ENCODE measurements around the gene IGFBP5.

Gene IGFBP5, protein sequence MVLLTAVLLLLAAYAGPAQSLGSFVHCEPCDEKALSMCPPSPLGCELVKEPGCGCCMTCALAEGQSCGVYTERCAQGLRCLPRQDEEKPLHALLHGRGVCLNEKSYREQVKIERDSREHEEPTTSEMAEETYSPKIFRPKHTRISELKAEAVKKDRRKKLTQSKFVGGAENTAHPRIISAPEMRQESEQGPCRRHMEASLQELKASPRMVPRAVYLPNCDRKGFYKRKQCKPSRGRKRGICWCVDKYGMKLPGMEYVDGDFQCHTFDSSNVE

DNA sequence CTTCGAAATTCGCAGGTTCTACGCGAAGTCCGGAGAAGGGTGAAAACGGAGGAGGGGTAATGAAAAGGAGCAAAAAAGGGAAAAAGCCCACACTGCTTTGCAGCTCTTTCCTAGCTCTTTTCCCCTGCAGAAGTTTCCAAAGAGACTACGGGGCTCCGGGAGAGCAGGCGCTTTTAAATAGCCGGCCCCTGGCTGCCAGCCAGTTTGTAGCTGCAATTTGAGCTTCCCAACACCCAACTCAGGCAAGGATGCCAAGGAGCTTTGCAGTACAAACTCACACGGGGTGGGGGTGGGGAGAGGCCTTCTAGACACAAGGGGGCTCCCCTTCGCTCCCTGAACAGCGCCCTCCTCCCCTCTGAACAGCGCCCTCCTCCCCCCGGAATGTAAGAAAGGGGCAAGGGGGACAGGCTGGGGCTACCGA, at the start of gene IGFBP5:
Gene IGFBP5, minus strand, starts transcription at position 149 of the 421 bp plus-strand sequence. CDS start 774 bp downstream, outside the sequence.
- FAIRE-seq, result no peak

DNA sequence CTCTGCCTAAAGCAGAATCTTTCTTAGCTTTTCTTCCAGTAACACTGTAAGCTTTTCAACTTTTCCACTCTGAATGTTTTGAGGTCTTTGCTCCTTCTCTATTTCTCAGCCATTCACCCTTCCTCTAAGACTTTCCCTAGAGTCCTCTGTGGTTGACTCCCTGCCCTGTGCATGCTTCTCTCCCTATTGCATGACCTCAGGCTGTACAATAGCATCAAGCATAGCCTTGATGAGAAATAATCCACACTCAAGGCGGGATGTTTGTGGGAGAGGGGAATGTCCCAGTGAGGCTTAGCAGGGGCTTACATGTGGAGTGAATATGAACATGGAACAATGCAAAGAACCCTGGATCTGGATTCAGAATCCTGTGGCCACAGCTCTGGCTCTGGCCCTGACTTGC, 48.4 kb upstream of the IGFBP5 start:
- no peak for FAIRE-seq

DNA sequence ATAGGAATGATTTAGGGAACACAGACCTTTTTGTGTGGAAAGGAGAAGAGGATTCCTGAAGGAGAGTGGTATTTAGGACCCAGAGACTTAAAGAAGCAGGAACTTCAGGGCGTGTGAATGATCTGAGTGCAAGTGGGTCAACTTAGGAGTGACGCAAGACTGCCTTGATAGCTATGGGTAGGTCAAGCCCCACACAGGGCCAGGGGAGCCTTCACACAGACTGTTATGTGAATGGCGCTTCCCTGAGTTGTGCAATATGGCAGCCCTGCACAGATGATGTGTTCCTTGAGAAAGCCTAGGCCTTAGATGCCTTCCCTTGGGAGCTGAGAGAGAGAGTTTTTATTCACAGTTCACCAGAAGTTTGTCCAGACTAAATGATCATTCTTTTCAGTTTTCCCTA, 47.1 kb upstream of the IGFBP5 start:
- no peak for FAIRE-seq

DNA sequence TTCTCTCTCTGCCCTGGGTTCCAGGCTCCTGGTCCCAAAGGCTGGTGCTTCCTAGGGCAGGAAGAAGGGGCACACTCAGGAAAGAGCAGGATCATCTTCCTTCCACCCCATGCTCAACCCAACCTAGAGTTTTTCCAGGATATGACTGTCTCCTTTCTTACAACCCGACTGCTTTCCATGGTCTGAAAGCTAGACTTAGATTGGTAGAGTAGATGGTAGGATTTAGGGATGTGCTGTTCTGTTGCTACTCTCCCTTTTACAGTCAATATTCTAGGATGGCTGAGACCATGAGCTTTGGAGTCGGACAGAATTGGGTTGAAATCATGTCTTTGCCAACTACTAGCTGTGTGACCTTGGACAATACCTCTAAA, 45.9 kb upstream of the IGFBP5 start:
- no peak for FAIRE-seq

DNA sequence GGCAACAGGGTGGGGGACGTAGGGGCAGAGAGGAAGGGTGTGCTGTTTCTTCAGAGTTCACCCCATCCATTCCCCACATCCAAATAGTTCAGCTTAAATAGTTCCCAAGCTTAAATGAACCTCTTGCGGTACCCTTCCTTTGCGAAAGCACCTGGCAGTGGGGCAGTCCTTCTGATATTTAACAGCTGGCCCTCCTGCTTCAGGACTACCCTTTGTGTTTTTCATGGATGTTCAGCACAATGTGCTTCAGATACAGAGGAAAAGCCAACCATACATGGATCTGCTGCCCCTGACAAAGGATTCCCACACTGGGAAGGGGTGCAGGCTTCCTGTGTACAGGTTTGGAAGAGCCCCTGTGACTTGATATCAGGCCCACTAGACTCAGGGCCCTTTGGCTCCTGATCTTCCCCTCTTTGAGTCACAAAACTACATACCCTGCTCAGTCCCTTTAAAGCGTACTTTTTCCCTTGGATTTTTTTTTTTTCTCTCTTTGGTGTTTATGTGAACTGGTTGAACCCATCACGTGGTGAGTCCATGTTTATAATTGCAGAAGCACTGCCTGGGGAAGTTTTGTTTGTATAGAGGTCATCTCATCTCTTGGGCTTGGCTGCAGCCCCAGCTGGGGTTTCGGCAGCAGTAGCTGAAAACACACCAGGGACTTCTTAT, 45.3 kb upstream of the IGFBP5 start:
- no peak for FAIRE-seq

DNA sequence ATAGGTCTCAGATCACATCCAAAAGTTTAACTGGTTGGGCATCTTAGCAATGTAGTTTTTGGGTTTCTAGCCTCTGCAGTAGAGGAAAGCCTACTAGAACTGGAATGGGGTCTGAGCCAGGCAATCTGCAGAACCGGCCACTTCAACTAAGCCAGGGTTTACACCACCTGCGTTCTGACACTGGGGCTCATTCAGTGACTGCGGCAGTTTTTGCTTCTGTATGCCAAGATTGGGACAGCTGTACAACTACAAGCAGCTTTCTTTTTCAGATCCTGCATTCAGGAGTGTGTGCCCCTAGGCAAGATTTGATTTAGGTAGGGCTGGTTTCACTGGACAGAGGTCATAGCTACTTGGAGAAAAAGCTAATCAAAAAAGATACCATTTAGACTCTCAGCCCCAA, 43.7 kb upstream of the IGFBP5 start:
- no peak for FAIRE-seq

DNA sequence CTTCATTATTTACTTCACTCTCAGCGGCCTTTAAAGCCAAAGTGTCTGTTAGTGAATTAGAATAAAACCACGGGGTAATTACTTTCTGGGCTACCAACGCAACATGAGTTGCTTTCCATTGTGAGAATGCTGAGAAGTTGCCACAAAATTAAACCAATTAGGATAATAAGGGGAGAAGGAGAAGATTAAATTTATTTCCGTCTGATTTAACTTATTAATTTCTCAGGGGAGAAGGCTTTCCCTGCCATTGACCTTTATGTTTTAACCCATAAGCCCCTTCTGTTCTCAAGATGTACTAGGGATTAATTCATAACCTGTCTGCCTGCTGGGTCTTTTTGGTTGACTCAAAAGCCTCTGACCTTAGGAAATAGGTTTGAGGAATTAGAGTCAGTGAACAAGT, 42.3 kb upstream of the IGFBP5 start:
- no peak for FAIRE-seq

DNA sequence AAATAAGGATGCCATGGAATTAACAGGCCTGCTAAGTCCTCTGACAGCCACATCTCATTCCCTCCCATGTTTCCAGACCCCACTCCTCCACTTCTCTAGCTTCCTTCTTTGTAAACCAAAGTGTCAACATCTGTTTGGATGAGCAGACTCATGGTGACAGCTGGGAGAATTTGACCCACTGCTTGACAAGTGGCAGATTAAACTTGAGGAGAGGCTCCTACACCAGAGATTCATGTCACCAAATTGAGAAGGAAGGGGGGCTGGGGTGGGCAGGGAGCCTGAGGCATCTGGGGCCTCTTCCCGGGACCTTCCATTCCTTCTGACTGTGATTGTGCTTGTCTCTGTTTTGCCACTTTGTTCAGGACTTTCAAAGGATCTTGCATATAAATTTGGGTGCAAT, 41.0 kb upstream of the IGFBP5 start:
- no peak for FAIRE-seq

DNA sequence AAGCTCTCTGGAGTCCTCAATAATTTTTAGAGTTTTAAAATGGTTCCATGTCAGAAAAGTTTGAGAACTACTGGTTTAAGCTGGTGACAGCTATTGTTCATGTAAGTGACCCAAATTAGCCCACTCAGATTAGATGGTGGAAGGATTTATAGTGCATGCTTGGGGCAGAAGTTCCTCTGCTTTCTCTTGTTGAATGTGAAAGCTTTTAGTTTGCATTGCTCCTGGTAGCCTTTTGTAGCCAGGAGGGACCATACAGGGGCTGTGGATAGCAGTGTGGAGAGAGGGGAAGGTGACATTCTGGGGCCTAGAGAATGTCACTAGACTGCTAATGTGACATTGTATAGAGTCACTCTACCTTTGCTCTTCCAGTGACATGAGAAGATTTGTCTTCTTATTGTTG, 40.3 kb upstream of the IGFBP5 start:
- FAIRE-seq, result no peak

DNA sequence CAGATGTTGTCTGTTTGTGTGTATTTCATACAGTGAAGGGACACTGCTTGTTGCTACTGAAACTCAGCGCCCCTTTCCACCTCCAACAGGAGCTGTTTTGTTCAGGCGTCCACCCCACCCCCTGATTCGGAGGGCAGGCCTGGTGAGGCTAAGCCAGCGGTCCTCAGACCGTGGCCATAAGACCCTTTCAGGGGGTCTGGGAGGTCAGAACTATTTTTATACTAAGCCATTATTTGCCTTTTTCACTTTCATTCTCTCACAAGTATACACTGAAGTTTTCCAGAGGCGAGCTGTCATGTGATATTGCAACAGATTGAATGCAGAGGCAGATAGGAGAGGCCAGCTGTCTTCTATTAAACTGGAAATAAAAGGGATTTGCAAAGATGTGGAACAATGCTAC, 39.7 kb upstream of the IGFBP5 start:
- no peak for FAIRE-seq

DNA sequence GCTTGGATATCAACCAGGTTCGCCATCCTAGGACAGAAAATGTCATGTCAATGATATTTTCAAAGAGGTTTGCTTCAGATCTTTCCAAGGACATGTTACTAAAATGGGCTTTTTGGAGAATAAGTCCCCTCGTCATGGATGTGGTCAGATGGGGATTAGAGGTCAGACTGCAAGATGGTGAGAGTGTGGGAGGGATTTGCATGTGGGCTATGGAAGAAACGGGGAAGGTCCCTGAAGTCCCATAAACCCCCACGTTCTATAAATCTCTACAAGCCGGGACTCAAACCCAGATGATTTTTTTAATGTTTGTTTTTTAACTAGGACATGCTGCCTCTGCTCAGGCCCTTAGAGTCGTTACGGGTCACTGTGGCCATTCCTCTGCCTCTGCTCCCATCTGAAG, 37.7 kb upstream of the IGFBP5 start:
- FAIRE-seq, result no peak

DNA sequence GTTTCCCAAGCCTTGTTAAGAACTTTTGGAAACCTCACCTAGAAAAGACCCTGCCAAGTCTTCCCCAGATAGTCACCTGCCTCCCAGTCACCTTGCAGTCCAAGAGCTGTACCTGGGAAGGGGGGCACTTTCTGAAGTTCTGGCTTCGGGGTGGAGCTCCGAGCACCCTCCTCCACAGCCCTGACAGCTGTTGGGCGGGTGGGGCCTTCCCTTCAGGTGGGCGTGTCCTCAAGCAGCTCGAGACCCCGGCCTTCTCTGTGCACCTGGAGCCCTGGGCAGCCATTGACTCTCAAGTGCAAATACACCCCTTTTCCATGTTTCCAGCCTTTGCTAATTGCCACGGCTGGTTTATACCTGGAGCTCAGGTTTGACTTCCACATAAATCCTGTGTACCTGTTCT, 37.0 kb upstream of the IGFBP5 start:
- FAIRE-seq, result no peak

DNA sequence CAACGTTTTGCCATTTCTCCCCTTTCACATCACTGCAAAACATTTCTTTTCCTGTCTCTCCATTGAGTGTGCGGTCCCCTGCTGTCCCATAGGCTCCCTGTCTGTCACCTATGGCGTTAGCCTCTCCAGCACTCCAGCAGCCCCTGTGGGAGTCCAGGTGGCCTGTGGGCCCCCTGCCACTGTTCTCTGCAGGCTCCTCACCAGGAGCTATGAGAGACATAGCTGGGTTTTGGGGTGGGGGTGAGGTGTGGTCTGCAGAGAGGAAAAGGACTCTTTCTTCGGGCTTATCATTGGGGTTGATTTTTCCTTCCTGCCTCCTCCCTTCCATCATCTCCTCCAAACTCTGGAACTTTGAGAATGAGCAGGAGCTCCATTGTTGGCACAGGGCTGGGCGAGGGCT, 36.1 kb upstream of the IGFBP5 start:
- no peak for FAIRE-seq

DNA sequence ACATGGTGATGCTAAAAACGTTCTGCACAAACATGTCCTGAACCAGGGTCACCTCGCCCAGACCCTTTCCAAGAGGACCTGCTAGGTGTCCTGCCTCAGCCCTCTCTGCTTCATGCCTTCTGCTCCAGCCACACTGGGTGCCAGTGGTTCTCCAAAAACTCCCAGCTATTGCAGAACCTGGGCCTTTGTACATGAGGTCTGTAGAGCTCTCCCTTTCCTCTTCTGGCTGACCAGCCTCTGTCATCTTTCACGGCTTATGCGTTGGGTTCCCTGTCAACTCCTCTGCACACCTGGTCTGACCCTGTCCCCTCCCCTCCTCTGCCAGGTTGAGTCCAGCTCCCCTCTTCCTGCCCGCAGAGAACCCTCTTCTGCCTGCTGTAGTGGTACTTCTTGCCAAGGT, 35.5 kb upstream of the IGFBP5 start:
- FAIRE-seq, result no peak

DNA sequence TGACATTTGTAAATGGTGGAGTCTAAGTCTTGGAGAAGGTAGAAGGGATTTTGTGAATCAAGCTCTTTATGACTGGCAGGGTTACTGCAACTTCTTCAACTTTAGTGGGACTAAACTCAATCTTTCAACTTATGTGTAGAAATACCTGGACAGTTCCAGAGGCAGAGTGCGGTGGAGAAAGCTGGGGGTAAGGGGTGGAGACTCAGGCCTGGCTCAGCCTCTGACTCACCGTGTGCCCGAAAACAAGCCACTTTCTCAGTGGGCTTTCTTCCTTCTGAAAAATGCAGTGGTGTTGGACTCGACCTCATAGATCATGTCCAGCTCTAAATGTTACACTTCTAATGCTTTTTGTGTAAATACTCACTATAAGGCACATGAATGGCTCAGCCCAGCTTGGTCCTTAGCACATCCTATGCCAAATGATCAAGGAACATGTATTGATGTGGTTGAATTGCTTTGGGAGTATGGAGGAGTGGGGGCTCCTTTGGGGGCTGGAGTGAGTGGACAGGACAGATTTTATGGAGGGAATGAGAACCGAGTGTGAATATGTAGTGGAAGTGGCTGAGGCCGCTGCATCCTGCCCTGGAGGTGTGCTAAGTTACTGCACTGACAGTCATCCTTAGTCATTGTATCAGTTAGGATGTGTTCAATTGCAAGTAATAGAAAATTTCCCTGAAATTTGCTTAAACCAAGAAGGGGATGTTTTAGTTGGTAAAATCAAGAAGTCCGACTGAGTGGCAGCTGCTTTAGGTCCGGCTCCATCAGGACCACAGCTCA, 32.2 kb upstream of the IGFBP5 start:
- FAIRE-seq, result no peak

DNA sequence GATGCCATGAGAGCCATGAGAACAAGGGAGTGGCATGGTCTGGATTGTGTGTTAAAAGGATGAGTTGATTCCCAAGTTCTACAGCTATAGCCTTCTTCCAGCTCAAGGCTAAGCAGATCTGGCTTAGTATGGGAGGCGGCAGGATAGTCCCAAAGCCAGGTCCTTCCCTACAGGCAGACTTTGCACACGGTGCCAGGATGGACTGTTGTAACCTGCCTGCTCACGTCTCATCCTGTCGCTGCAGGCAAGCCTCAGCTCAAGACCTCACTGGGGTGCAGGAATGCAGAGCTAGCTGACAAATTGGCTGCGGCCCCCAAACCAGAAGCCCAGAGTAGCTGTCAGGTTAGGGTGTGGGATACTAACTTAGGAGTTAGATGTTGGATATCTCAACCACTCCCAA, 28.8 kb upstream of the IGFBP5 start:
- no peak for FAIRE-seq

DNA sequence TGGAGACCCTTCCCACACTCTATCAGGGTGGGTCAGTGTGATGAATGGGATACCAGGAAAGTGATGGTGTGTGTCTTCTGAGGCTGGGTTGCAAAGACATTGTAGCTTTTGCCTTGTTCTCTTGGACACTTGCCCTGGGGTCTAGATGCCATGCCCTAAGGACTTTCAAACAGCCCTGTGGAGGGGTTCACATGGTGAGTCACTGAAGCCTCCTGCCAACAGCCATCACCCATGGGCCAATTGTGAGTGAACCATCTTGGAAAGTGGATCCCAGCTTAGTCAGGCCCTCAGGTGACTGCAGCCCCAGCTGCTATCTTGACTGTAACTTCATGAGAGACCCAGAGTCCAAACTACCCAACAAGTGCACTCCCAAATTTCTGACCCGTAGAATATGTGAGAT, 25.8 kb upstream of the IGFBP5 start:
- no peak for FAIRE-seq

DNA sequence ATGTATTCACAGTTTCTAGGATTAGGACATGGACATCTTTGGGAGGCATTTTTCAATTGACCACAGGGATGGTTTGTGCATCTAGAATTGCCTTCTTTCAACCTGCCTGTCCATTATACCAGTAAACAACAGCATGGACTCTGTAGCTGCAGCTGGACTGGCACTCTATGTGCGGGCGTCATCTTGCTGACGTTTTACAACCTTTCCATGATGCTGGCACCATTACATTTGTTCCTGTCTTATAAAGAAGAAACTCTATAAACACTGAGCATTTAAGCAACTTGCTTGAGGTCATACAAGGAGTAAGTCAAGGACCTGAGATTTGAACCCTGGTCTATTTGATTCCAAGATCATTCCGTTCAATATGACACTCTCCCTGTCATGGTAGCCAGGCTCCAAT, 25.4 kb upstream of the IGFBP5 start:
- FAIRE-seq, result no peak

DNA sequence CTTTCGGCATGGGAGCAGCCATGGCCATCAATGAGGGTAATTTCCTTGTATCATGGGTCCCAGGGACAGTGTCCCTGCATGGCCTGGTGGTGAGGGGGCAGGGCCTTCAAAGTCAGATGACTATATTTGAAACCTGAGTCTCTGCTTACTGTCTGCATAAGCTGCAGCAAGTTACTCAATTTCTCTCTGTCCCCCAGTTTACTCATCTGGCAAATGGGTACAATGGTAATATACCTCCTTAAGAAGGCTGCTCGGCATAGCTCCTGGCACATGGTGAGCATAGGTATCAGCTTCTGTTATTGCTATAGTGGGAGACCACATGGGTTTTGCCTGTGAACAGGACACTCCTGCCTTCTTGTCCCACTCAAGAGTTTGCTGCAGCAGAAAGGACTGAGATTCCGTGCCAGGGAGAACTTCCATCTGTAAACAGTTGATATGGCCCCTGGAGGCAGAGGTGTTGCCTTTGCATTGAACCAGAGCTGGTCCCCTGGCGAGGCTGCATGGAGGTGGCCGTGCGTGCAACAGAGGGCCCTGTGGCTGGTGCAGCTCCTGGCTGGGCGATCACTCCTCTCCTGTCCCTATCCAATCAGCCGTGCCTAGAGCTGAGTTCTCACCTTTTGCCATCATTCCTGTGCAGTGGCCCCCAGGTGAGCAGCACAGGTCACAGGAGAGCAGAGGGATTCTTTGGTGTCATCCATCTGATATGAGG, 22.7 kb upstream of the IGFBP5 start:
- no peak for FAIRE-seq

DNA sequence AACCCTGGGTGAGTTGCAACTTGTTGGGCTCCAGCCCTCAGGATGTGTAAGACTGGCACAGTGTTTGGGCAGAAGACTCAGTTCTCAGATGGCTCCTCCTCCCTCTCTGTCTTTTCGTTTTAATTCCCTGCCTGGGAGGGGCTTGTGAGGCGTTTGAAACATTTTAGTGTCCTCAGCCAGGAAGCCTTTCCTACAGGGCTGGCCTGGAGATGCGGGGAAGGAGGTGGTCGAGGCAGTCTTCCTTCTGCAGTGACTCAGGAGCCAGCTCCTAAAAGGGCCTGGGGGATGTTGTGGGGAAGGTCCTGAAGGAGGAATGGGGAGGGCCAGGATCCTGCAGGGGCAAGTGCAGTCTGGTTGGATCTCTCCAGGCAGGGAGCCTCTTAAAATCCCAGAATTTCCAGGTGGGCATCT, 22.1 kb upstream of the IGFBP5 start:
- no peak for FAIRE-seq

DNA sequence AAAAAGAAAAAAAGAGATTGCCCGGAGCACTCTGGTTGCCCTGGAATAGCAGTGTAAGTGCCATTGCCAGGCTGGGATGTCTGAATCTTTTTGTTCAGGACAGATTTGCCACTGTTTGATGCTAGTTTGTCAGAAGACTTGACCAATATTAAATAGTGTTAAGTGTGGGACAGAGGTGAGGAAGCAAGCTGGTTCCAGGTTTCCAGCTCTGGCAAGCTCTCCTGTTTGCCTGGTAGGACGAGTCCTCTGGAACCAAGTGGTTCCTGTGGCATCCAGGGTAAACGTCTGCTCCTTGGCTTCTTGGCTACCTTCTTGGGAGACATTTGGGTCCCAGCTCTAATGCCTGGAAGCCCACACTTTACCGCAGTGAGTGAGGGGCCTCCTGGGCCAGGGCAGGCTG, 20.8 kb upstream of the IGFBP5 start:
- no peak for FAIRE-seq

DNA sequence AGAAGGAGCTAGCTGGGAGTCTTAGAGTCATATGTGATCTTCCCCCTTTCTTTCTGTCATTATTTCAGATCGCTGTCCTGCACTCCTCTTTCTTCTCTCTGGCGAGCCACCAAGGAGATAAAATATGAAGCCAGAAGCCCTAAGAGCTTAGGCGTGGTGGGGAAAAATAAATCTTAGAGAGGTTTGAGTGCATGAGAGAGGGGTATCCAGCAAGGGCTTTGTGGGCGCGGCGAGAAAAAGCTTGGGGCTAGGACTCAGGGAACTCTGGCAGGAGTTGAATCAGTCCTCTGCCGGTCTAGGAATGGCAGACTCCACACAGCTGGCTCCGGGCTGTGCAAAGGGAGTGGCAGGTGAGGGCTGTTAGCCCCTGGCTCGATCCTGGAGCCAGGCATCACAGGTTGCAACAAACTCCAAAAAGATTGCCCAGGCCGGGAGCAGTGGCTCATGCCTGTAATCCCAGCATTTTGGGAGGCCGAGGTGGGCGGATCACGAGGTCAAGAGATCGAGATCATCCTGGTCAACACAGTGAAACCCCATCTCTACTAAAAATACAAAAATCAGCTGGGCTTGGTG, 20.1 kb upstream of the IGFBP5 start:
- no peak for FAIRE-seq

DNA sequence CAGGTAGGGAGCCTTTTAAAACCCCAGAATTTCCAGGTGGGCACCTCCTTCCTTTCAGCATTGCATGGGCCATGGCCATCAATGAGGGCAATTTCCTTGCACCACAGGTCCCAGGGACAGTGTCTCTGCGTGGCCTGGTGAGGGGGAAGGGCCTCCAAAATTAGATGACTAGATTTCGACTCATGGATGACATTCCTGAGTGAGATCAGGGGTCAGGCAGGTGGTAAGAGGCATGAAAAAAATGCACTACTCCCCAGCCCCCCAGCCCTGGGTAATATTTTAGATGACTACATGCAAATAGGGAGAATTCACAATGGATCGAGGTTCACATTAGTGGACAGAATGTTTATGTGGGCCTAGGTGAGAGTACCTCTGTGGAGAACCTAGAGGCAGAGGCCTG, 19.0 kb upstream of the IGFBP5 start:
- no peak for FAIRE-seq
